C4-2B (cell line): ENCODE results near the gene SCP2.

Experiments used
- H3K27ac ChIP-seq: fragments of 450-650 bp; 2 replicates; pipeline ENCODE4 v1.5.1; 2017
- CTCF ChIP-seq: fragments of 450-650 bp; conservative IDR thresholded peaks from 2 replicates; pipeline ENCODE4 v1.5.1; 2017; ENCODE audit warnings: mild to moderate bottlenecking
- ZFX ChIP-seq: fragments of 450-650 bp; IDR thresholded peaks from 2 replicates; pipeline ENCODE4 v1.6.1; 2017

The SCP2 gene

GRCh38 chr1:53075761-53076163 is 148.7 kb downstream of the SCP2 start:
- no peak overlapping the region for H3K27ac ChIP-seq
- no peak for TF ChIP-seq ZFX
- TF ChIP-seq CTCF: no peak

- no peak for TF ChIP-seq CTCF
- no peak for TF ChIP-seq ZFX
Measured at GRCh38 chr1:53076165-53076564, 149.1 kb downstream of the SCP2 start.

DNA sequence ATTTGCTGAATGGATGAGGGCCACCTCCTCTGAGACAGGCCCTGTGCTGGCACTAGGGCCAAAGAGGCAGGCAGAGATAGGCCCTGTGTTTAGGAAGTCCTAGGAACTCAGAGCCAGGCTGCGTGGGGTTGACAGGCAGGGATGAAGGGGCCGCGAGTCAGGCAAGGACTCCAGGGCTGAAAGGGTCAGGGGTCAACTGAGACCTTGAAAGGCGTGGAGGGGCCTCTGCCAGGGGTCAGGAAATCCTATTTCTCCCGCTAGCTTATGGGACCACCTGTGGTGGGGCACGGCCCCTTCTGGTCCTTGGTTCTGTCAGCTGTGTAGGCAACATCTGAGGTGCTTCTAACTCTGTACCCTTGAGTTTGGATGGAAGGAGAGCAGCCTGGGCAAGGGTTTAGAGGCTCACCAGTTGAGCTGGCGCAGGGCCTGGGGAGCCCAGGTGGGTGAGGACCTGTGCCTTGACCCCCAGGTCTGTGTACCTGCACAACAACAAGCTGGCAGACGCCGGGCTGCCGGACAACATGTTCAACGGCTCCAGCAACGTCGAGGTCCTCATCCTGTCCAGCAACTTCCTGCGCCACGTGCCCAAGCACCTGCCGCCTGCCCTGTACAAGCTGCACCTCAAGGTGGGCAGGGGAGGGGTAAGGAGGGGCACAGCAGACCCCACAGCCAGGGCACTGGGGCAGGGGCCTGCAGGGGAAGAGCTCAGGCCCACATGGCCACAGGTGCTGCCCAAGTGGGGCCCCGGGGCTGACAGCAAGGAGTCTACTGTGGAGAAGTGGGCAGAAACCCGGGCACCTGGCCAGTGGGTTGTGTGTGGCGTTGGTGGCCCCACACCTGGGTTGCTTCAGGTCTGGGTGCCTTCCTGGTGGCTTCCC is 149.9 kb downstream of the SCP2 start:
- no peak for TF ChIP-seq CTCF
- TF ChIP-seq ZFX: no peak
- no peak overlapping the region for H3K27ac ChIP-seq

More at GRCh38 chr1:53076165-53076564, 149.1 kb downstream of the SCP2 start:
- no peak overlapping the region for H3K27ac ChIP-seq

DNA sequence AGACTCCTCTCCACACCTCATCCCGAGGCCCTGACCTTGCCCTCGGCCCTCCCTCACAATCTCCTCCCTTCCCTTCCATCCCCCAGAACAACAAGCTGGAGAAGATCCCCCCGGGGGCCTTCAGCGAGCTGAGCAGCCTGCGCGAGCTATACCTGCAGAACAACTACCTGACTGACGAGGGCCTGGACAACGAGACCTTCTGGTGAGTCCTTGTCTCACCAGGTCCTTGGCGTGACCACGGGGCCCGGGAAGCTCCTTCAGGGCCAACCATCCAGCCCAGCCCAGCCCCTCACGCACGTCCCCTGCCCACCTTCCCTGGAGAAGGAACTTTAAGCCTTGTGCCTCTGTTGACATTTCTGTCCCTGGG is 150.5 kb downstream of the SCP2 start:
- no peak for TF ChIP-seq ZFX
- no peak for TF ChIP-seq CTCF
- H3K27ac ChIP-seq: no peak overlapping the region

DNA sequence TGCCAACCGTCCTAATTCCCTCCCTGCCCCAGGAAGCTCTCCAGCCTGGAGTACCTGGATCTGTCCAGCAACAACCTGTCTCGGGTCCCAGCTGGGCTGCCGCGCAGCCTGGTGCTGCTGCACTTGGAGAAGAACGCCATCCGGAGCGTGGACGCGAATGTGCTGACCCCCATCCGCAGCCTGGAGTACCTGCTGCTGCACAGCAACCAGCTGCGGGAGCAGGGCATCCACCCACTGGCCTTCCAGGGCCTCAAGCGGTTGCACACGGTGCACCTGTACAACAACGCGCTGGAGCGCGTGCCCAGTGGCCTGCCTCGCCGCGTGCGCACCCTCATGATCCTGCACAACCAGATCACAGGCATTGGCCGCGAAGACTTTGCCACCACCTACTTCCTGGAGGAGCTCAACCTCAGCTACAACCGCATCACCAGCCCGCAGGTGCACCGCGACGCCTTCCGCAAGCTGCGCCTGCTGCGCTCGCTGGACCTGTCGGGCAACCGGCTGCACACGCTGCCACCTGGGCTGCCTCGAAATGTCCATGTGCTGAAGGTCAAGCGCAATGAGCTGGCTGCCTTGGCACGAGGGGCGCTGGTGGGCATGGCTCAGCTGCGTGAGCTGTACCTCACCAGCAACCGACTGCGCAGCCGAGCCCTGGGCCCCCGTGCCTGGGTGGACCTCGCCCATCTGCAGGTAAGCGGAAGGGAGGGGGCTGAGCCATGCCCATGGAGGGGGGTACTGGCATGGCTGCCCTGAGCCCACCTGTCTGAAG is 151.4 kb downstream of the SCP2 start:
- TF ChIP-seq ZFX: no peak

DNA sequence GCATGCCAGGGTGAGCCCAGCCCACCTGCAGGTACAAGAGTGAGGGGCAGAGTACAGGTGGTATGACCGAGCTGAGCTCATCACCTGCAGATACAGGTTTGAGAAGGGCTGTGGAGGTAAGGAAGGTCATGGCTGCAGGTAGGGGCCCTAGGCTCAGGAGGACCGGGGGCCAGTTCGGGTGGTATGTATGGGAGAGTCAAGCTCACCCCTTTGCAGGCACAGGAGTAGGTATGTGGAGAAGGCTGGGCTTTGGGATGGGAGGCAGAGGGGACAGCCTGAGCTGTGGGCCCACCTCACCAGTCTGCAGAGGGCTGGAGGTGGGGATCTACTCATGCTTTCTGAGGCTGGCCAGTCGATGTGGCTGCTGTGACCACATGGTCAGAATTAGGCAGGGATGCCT is 152.2 kb downstream of the SCP2 start:
- TF ChIP-seq CTCF (no peak), ZFX (no peak)
- H3K27ac ChIP-seq: no peak overlapping the region

More for the DNA sequence above, 151.4 kb downstream of the SCP2 start:
- no peak overlapping the region for H3K27ac ChIP-seq

DNA sequence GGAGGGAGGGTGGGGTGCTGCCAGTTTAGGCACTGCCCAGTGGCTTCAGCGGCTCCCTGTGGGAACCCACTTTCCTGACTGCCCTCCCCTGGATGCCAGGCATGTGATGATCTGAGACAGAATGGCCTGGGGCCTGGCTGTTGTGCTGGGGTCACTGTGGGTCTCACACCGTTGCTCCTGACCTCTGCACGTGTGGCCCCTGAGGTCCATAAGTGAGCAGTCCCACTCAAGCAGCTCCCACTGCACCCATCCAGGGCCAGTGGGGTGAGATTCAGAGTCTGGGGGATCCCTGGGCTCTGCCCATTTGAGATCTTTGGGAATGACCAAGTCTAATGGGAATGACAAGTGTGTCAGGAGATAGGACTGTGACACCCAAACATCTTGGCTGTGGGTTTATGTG is 153.0 kb downstream of the SCP2 start:
- no peak overlapping the region for H3K27ac ChIP-seq
- TF ChIP-seq ZFX: no peak

GRCh38 chr1:53080769-53081168 is 153.7 kb downstream of the SCP2 start:
- TF ChIP-seq CTCF (no peak), ZFX (no peak)
- H3K27ac ChIP-seq: no peak overlapping the region
